ENCODE results near the gene ANKS4B.
"Not testable (repeated sequence)": the region's sequence is repeated elsewhere in the genome, so short reads cannot be mapped to it uniquely, and the experiment has no call there.

Gene ANKS4B

DNA sequence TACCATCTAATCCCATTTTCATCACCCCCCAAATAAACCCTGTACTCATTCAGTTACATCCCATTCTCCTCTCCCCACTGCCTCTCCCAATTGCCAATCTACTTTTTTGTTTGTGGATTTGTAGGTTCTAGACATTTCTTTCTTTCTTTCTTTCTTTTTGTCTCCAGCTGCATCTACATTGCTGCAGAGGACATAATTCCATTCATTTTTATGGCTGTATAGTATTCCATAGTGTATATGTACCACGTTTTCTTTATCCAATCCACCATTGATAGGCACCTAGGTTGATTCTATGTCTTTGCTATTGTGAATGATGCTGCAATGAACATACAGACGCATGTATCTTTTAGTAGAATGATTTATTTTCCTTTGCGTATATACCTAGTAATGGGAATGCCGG, 50.9 kb downstream of the ANKS4B start:
- TF ChIP-seq, protein P1, sequence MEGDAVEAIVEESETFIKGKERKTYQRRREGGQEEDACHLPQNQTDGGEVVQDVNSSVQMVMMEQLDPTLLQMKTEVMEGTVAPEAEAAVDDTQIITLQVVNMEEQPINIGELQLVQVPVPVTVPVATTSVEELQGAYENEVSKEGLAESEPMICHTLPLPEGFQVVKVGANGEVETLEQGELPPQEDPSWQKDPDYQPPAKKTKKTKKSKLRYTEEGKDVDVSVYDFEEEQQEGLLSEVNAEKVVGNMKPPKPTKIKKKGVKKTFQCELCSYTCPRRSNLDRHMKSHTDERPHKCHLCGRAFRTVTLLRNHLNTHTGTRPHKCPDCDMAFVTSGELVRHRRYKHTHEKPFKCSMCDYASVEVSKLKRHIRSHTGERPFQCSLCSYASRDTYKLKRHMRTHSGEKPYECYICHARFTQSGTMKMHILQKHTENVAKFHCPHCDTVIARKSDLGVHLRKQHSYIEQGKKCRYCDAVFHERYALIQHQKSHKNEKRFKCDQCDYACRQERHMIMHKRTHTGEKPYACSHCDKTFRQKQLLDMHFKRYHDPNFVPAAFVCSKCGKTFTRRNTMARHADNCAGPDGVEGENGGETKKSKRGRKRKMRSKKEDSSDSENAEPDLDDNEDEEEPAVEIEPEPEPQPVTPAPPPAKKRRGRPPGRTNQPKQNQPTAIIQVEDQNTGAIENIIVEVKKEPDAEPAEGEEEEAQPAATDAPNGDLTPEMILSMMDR (IDR thresholded peaks at IDR 0.05; ENCODE audit: low read depth, low read length, missing control alignments), result no peak
- no peak overlapping the region for H3K4me3 ChIP-seq (replicated peaks; ENCODE audit: low read depth, low read length)
- DNase-seq (ENCODE audit: extremely low read depth, low read depth), result no peak

DNA sequence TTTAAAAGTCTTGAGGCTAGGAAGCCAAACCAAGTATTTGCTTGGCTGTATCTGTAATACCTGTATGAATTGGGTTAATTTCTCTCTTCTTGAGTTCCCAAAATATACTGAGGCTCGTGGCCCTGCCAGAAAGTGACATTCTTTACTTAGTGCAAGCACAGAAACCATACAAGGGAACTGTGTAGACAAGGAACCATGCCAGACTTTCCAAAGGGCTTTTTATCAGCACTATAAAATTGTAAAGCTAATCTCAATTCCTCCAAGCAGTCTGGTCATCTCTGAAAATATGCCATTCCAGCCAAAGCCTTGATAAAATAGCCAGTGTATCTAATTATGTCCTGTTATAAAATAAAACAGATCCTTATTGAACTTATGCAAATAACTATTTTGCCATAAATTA, 51.8 kb downstream of the ANKS4B start:
- TF ChIP-seq, protein P1 (IDR thresholded peaks at IDR 0.05; ENCODE audit: low read depth, low read length, missing control alignments), result no peak
- H3K4me3 ChIP-seq (replicated peaks; ENCODE audit: low read depth, low read length), result no peak overlapping the region
- no peak for DNase-seq (ENCODE audit: extremely low read depth, low read depth)

DNA sequence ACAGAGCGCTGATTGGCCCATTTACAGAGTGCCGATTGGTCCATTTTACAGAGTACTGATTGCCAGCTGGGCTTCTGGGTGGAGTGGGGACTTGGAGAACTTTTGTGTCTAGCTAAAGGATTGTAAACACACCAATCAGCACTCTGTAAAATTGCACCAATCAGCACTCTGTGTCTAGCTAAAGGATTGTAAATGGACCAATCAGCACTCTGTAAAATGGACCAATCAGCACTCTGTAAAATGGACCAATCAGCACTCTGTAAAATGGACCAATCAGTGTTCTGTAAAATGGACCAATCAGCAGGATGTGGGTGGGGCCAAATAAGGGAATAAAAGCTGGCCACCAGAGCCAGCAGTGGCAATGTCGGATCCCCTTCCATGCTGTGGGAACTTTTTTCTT, 56.3 kb downstream of the ANKS4B start:
- DNase-seq (ENCODE audit: extremely low read depth, low read depth); H3K4me3 ChIP-seq (replicated peaks; ENCODE audit: low read depth, low read length): not testable (repeated sequence)

DNA sequence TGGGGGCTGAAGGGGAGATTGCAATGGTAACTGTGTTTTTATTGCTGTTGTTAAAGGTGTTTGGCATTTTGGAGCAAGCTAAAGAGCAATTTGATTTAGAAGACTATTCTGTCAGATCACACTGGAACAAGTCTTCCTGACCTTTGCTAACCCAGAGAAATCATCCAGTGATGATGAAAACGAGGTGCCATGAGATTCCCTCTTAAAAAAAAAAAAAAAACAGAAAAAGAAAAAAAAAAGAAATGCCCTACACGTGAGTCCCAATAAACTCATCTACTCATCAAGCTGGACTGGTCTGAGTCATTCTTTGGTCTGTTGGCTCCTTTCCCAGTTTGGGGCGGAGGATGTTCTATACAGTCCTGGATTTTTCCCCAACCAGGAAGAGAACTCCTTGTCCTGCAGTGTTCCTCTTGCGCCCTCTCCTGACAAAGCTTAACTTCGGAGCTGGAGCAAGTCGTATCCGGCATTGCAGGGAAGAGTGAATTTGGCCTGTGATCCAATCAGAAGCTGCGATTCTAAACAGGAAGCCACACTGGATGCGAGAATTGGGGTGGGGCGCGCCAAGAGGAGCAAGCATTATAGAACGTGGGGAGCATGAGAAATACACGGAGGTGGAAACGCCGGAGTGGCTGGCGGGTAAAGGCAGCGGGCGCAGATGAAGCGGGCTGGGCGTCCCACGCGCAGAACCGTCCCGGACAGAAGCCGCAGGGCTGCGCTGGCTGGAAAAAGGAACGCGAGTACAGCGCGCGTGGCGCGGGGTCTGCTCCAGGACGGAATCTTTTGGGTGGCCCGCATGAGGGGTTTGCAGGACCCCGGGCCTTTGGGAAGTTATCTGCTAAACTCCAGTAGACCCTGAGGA, 67.0 kb downstream of the ANKS4B start:
- TF ChIP-seq, protein P1 (IDR thresholded peaks at IDR 0.05; ENCODE audit: low read depth, low read length, missing control alignments), result peak; percentile 96
- DNase-seq (ENCODE audit: extremely low read depth, low read depth), result peak; percentile 100
- peak overlapping the region; percentile 85 for H3K4me3 ChIP-seq (replicated peaks; ENCODE audit: low read depth, low read length)

DNA sequence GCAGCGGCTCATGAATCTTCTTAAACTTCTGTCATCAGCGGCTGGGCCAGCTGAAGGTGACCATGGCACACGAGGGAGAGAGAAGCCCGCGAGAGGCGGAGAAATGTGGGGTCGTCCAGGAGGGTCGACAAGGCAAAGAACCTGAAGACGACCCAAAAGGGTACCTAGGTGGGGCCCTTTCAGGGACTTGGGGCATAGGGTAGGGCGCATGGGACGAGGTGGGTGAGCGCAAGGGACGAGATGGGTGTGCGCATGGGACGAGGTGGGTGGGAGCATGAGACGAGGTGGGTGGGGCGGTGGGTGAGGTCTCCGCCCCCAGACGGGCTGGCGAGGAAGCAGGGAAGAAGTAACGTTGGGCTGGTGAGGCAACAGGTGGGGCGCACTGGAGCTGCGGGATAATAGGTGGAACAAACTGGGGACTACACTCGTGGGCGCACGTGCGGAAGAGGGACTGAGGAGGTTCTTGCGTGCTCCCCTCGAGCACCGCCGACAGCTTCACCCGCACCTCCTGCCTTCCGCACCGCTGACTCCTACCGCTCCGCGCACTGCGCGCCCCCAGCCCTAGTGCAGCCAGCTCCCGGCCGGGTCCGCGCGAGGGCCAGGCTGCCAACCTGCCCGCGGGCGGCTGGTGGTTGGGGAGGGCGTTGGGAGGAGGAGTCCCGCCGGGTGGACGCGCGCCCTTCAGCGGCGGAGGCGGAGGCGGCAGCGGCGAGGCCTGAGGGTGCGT, 67.8 kb downstream of the ANKS4B start:
- H3K4me3 ChIP-seq (replicated peaks; ENCODE audit: low read depth, low read length), result peak overlapping the region; percentile 85
- TF ChIP-seq, protein P1 (IDR thresholded peaks at IDR 0.05; ENCODE audit: low read depth, low read length, missing control alignments), result peak; percentile 7
- peak; percentile 52 for DNase-seq (ENCODE audit: extremely low read depth, low read depth)

DNA sequence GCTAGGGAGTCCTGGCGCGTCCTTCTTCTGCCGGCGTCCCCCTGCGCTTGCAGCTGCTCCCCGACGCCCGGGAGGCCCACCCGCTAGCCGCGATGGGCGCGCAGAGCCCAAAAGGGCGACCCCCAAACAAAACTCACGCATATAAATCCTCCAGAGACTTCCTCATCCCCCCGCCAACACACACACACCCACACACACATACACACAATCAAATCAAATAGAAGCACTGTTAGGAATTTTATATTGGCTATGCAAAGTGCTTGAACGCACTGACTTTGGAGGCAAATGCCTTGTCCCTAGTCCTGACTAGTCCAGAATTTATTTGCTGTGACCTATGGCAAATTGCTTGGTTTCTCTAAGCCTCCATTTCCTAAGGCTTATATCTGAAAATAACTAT, 68.4 kb downstream of the ANKS4B start:
- DNase-seq (ENCODE audit: extremely low read depth, low read depth), result no peak
- TF ChIP-seq, protein P1 (IDR thresholded peaks at IDR 0.05; ENCODE audit: low read depth, low read length, missing control alignments), result no peak
- peak overlapping the region; percentile 85 for H3K4me3 ChIP-seq (replicated peaks; ENCODE audit: low read depth, low read length)

DNA sequence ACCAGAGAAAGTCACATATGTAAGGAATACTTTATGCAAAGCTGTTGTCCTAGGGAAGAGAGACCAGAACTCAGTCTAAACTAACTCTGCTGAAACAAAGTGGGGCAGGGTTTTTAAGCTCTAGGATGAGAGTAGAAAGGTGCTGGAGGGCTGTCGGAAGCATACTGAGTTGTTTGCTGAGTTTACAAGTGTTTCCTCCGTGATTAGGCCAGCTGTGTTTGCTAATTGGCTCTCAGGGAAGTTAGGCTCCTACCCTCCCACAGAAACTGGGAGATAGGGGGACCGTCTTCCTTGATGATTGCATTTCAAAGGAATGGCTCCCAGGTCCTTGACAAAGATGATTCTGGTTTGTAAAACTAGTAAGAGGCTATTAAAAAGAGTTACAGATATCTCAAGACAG, 69.0 kb downstream of the ANKS4B start:
- TF ChIP-seq, protein P1 (IDR thresholded peaks at IDR 0.05; ENCODE audit: low read depth, low read length, missing control alignments), result no peak
- peak overlapping the region; percentile 85 for H3K4me3 ChIP-seq (replicated peaks; ENCODE audit: low read depth, low read length)
- no peak for DNase-seq (ENCODE audit: extremely low read depth, low read depth)

All from HFF-Myc (cell line).